RWPE2 (cell line): ENCODE measurements around the gene GKN2.

ENCODE experiments used
- ATAC-seq: fragments of 200-7000 bp; cut with Tn5 transposase; 3 replicates; pipeline ENCODE4 v1.9.1; 2021; ENCODE audit warnings: low read depth
- DNase-seq: peaks from one replicate; pipeline ENCODE4 v3.0.0-alpha.2; 2020; ENCODE audit warnings: low spot score
- H3K27ac ChIP-seq: fragments of 450-650 bp; 2 replicates; pipeline ENCODE4 v1.5.1; 2017; ENCODE audit warnings: mild to moderate bottlenecking; ENCODE audit not compliant: poor library complexity, severe bottlenecking
- H3K27me3 ChIP-seq: fragments of 250-450 bp; sonication (Bioruptor Pico); 2 replicates; pipeline ENCODE4 v1.5.1; 2021; ENCODE audit warnings: mild to moderate bottlenecking, moderate library complexity; ENCODE audit not compliant: insufficient read depth, poor library complexity, severe bottlenecking
- H3K36me3 ChIP-seq: fragments of 250-450 bp; sonication (Bioruptor Pico); 2 replicates; pipeline ENCODE4 v1.5.1; 2020; ENCODE audit warnings: low read depth, mild to moderate bottlenecking, moderate library complexity
- H3K4me1 ChIP-seq: fragments of 250-450 bp; sonication (Bioruptor Pico); 2 replicates; pipeline ENCODE4 v1.5.1; 2021; ENCODE audit warnings: mild to moderate bottlenecking, moderate library complexity; ENCODE audit not compliant: insufficient read depth, poor library complexity, severe bottlenecking
- H3K4me3 ChIP-seq: fragments of 250-450 bp; sonication (Bioruptor Pico); 2 replicates; pipeline ENCODE4 v1.5.1; 2021; ENCODE audit warnings: mild to moderate bottlenecking, moderate library complexity; ENCODE audit not compliant: severe bottlenecking
- H3K9me3 ChIP-seq: fragments of 250-450 bp; sonication (Bioruptor Pico); 2 replicates; pipeline ENCODE4 v1.5.1; 2021; ENCODE audit warnings: mild to moderate bottlenecking, moderate library complexity; ENCODE audit not compliant: severe bottlenecking
- CTCF ChIP-seq: fragments of 450-650 bp; IDR thresholded peaks from one replicate; pipeline ENCODE4 v1.5.1; 2017; ENCODE audit warnings: mild to moderate bottlenecking, moderate library complexity; ENCODE audit not compliant: poor library complexity, severe bottlenecking

GKN2 gene

GRCh38 chr2:68918497-68918896 lies 34.2 kb downstream of the GKN2 start:
- no peak for TF ChIP-seq CTCF
- Histone ChIP-seq H3K9me3 (no peaks in the 10 kb centered on the region), H3K27me3 (no peaks in the 10 kb centered on the region), H3K36me3 (no peaks in the 10 kb centered on the region), H3K4me3 (no peak overlapping the region), H3K4me1 (peaks cover 8% of the 10 kb centered on the region), H3K27ac (no peak overlapping the region)
- DNase-seq (no peak), ATAC-seq (0 out of 3 replicates have a peak, but pooled peaks have one; percentile 19)

DNA sequence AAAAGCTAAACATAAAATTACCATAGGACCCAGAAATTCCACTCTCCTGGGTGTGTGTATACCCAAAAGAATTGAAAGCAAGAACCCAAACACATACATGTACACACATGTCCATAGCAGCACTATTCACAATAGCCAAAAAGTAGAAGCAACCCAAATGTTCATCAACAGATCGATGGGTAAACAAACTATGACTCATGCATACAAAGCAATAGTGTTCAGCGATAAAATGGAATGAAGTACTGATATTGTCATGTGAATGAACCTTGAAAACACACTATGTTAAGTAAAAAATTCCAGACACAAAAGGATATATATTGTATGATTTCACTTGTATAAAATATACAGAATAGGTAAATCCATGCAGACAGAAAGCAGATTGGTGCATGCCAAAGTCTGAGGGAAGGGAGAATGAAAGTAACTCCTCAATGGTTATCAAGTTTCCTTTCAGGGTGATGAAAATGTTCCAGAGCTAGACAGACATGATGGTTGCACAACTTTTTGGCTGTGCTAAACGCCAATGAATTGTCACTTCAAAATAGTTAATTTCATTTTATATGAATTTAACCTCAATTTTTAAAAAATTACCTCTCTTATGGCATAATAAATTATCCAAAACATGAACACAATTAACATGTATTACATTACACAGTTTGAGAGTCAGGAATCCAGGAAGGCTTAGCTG lies 35.5 kb downstream of the GKN2 start:
- H3K27ac ChIP-seq, result no peak overlapping the region
- H3K4me3 ChIP-seq, result no peak overlapping the region
- TF ChIP-seq CTCF, result no peak
- H3K27me3 ChIP-seq, result no peaks in the 10 kb centered on the region
- DNase-seq, result no peak
- H3K4me1 ChIP-seq, result peaks cover 8% of the 10 kb centered on the region
- no peak for ATAC-seq
- no peaks in the 10 kb centered on the region for H3K36me3 ChIP-seq
- H3K9me3 ChIP-seq, result no peaks in the 10 kb centered on the region

DNA sequence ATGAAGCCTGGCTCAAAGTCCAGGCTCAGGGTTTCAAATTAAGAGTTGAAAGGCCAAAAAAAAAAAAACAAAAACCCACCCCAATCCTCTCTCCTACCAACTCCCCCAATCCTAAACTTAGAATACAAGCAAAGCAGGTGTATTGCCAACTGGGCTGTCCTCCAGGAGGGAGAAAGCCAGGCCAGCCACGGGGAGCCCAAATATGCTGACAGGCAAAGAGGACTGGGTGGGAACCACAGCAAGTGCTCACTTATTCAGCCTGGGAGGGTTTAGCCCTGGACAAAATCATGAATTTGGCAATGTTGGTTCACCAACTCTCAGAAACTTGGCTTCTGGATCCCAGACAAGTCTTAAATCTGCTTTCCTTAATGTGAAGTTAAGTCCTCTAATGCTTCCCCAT lies 36.5 kb downstream of the GKN2 start:
- H3K9me3 ChIP-seq, result no peaks in the 10 kb centered on the region
- no peak overlapping the region for H3K4me3 ChIP-seq
- peaks cover 5% of the 10 kb centered on the region for H3K4me1 ChIP-seq
- no peak overlapping the region for H3K27ac ChIP-seq
- DNase-seq (no peak), ATAC-seq (no peak)
- H3K36me3 ChIP-seq, result no peaks in the 10 kb centered on the region
- H3K27me3 ChIP-seq, result no peaks in the 10 kb centered on the region
- no peak for TF ChIP-seq CTCF

DNA sequence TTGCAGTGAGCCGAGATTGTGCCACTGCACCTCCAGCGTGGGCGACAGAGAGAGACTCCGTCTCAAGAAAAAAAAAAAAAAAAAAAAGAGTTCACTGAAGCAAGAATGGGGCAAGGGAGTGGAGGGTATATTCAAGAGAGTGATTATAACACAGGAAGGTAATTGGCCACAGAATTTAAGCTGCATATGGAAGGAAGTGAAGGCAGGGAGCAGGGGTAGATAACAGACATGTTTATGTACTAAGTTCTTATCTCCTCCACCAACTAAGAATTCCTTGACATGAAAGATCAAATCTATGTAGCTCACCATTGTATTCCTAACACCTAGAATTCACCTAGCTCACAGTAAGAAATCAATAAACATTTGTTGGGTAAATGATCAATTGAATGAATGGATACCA lies 37.3 kb downstream of the GKN2 start:
- peaks cover 3% of the 10 kb centered on the region for H3K4me1 ChIP-seq
- no peak overlapping the region for H3K4me3 ChIP-seq
- TF ChIP-seq CTCF, result no peak
- H3K9me3 ChIP-seq, result no peaks in the 10 kb centered on the region
- H3K36me3 ChIP-seq, result no peaks in the 10 kb centered on the region
- no peak overlapping the region for H3K27ac ChIP-seq
- DNase-seq, result no peak
- ATAC-seq, result no peak
- H3K27me3 ChIP-seq, result no peaks in the 10 kb centered on the region

DNA sequence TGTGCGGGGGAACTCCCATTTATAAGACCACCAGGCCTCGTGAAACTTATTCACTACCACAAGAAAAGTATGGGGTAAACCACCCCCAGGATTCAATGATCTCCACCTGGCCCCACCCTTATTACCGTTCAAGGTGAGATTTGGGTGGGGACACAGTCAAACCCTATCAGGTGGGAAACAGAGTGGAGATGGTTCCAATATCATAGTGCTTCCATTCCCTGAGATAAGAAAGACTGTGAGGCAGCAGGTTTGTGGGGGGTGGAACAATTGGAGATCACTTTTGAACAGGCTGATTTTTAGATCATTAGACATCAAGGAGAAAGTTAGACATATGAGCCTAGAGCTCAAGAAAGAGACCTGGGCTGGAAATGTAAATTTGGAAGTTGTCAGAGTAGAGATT lies 39.3 kb downstream of the GKN2 start:
- peaks cover 6% of the 10 kb centered on the region for H3K4me1 ChIP-seq
- H3K9me3 ChIP-seq, result no peaks in the 10 kb centered on the region
- no peak for ATAC-seq
- no peak overlapping the region for H3K4me3 ChIP-seq
- no peak for TF ChIP-seq CTCF
- H3K27ac ChIP-seq, result no peak overlapping the region
- no peak for DNase-seq
- H3K36me3 ChIP-seq, result no peaks in the 10 kb centered on the region
- H3K27me3 ChIP-seq, result no peaks in the 10 kb centered on the region
